ENCODE data around the gene PRICKLE2.

- no peak for TF ChIP-seq CTCF (IDR thresholded peaks at IDR 0.05)
- TF ChIP-seq ZFX (IDR thresholded peaks at IDR 0.05; ENCODE audit: borderline replicate concordance): no peak
These were observed 145.7 kb downstream of the PRICKLE2 start for GRCh38 chr3:64079369-64080150.
